ENCODE data around the gene SHCBP1.

Gene SHCBP1

GRCh38 chr16:46649588-46650253 is 28.5 kb upstream of the SHCBP1 start:
- Mint-ChIP-seq H3K36me3 (ENCODE audit: low read depth) (no peaks in the 10 kb centered on the region), H3K27ac (peak overlapping the region in 2 of 3 experiments; percentile 76 to 88), H3K27me3 (ENCODE audit: low read depth) (no peaks in the 10 kb centered on the region), H3K4me3 (peak overlapping the region in 1 of 3 experiments; percentile 61), H3K4me1 (peaks cover 11% of the 10 kb centered on the region), H3K9me3 (peaks cover 14% of the 10 kb centered on the region)
- TF ChIP-seq, protein P1, sequence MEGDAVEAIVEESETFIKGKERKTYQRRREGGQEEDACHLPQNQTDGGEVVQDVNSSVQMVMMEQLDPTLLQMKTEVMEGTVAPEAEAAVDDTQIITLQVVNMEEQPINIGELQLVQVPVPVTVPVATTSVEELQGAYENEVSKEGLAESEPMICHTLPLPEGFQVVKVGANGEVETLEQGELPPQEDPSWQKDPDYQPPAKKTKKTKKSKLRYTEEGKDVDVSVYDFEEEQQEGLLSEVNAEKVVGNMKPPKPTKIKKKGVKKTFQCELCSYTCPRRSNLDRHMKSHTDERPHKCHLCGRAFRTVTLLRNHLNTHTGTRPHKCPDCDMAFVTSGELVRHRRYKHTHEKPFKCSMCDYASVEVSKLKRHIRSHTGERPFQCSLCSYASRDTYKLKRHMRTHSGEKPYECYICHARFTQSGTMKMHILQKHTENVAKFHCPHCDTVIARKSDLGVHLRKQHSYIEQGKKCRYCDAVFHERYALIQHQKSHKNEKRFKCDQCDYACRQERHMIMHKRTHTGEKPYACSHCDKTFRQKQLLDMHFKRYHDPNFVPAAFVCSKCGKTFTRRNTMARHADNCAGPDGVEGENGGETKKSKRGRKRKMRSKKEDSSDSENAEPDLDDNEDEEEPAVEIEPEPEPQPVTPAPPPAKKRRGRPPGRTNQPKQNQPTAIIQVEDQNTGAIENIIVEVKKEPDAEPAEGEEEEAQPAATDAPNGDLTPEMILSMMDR (IDR thresholded peaks at IDR 0.05; ENCODE audit: unreplicated experiment in 3 of 3) = no peak

GRCh38 chr16:46648656-46649055 is 27.5 kb upstream of the SHCBP1 start:
- H3K4me1 Mint-ChIP-seq = peaks cover 11% of the 10 kb centered on the region
- TF ChIP-seq, protein P1 (IDR thresholded peaks at IDR 0.05; ENCODE audit: unreplicated experiment in 3 of 3) = no peak
- H3K27me3 Mint-ChIP-seq (ENCODE audit: low read depth) = peaks cover under 1% of the 10 kb centered on the region
- peaks cover 25% of the 10 kb centered on the region for H3K9me3 Mint-ChIP-seq
- H3K27ac Mint-ChIP-seq = no peak overlapping the region
- H3K4me3 Mint-ChIP-seq = no peak overlapping the region
- H3K36me3 Mint-ChIP-seq (ENCODE audit: low read depth) = no peaks in the 10 kb centered on the region

GRCh38 chr16:46638947-46639925 is 18.1 kb upstream of the SHCBP1 start:
- Mint-ChIP-seq H3K4me1 (no peaks in the 10 kb centered on the region), H3K4me3 (no peak overlapping the region), H3K36me3 (ENCODE audit: low read depth) (no peaks in the 10 kb centered on the region), H3K27ac (no peak overlapping the region), H3K27me3 (ENCODE audit: low read depth) (peaks cover 14% of the 10 kb centered on the region), H3K9me3 (peaks cover 13% of the 10 kb centered on the region)
- TF ChIP-seq, protein P1 (IDR thresholded peaks at IDR 0.05; ENCODE audit: unreplicated experiment in 3 of 3) = no peak

DNA sequence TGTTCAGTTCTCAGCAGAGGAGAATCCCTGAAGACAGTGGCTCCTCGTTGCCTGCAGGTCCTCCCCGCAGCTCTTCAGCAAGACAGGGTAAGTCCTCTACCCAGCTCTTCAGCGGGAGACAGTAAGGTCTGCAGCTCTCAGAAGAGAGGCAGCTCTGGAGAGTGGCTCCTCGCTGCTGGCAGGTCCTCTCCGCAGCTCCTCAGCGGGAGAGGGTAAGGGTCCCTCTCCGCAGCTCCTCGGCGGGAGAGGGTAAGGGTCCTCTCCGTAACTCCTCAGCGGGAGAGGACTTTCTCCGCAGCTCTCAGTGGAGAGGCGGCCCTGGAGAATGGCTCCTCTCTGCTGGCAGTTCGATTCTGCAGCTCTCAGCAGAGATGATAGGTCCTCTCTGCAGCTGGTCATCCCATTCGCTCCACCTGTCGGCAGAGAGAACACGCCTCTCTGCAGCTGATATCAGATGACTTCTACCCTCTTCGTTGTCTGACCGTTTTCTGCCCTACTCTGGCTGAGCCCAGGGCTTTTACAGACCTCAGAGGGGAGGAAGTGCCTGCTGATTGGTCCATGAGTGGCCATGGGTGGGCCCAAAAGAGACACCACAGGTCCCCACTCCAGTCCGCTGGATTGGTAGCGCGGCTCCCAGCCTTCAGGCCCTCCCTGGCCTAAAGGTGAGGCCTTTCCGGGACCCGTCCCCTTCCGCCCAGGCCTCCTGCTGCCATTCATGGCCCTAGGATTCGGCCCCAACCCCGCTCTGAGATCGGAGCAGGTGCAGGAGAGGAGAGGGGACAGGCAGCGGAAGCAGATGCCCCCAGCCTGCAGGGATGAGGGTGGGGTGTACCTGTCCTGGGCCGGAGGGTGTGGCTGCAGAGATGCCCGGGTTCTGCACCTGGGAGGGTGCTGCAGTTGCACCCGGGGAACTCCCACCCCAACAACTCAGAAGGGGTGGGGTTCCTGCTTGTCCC is 11.9 kb upstream of the SHCBP1 start:
- peak overlapping the region; percentile 15 to 60 (median 39) for H3K4me3 Mint-ChIP-seq
- peaks cover 15% of the 10 kb centered on the region for H3K27me3 Mint-ChIP-seq (ENCODE audit: low read depth)
- H3K27ac Mint-ChIP-seq = no peak overlapping the region
- peaks cover 18% of the 10 kb centered on the region for H3K4me1 Mint-ChIP-seq
- no peaks in the 10 kb centered on the region for H3K9me3 Mint-ChIP-seq
- TF ChIP-seq, protein P1 (IDR thresholded peaks at IDR 0.05; ENCODE audit: unreplicated experiment in 3 of 3) = no peak
- H3K36me3 Mint-ChIP-seq (ENCODE audit: low read depth) = no peaks in the 10 kb centered on the region

DNA sequence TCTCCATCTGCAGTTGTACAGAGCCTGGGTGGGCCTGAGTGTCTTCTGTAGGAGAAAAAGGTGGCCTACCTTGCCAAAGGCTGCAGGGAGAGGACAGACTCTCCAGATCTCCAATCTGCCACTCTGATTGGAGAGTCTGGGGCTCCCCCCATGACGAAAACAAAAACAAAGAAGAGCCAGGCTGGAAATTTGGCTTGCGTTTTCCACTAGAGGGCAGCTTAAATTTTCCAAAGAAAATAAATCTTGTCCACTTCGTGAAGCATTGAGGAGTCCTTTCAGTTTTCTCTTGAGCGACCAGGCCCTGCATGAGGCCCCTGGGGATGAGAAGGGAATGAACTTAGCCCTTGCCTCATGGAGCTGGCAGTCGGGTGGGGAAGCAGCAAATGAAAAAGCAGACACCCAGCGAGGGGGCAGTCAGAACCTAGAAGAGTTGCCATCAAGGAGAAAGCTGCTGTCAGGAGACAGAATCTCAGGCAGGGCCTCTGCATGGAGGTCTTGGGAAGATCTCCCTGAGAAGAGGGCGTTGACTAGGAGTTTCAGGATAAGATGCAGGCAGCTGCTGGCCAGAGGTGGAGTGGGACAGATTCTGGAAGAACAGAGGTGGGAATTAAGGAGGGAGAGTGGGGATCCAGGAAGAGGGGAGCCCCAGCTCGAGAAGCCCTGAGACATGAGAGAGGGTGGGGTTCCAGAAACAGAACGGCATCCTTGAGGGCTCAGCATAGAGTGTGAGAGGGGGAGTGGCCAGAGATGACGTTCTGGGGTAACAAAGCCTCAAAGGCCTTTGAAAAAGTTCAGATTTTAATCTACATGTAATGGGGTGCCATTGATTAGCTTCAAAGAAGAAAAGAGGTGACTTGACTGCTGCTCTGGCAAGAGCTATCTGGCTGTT is 8.4 kb upstream of the SHCBP1 start:
- H3K9me3 Mint-ChIP-seq = no peaks in the 10 kb centered on the region
- TF ChIP-seq, protein P1 (IDR thresholded peaks at IDR 0.05; ENCODE audit: unreplicated experiment in 3 of 3) = peak in 1 of 3 experiments; percentile 29
- H3K27me3 Mint-ChIP-seq (ENCODE audit: low read depth) = peaks cover 15% of the 10 kb centered on the region
- H3K27ac Mint-ChIP-seq = peak overlapping the region in 1 of 3 experiments; percentile 16
- no peak overlapping the region for H3K4me3 Mint-ChIP-seq
- H3K36me3 Mint-ChIP-seq (ENCODE audit: low read depth) = no peaks in the 10 kb centered on the region
- H3K4me1 Mint-ChIP-seq = peaks cover 18% of the 10 kb centered on the region
